CD14-positive monocyte (primary cell): ENCODE results near the gene ANK2. TPM values are rescaled to one million over a fixed set of nuclear protein-coding genes. Genes with fewer than 3 reads are reported as not detected.

Experiments used
- DNase-seq, 3 donors: peaks; one replicate each; pipeline ENCODE4 v3.0.0-alpha.2; 2011 to 2022
- H2AFZ ChIP-seq: 2 replicates; pipeline ENCODE4 v1.6.0; 2012; ENCODE audit warnings: mild to moderate bottlenecking, low read depth, low read length, inconsistent platforms; ENCODE audit not compliant: insufficient read depth, poor library complexity, severe bottlenecking
- H3K27ac ChIP-seq, 2 donors: 1 replicate in 1 of 2; 2 replicates in 1 of 2; pipeline ENCODE4 v1.5.1; 2012 to 2013; ENCODE audit warnings: low read length in 2 of 2, control low read depth in 1 of 2, inconsistent platforms in 1 of 2, low read depth in 1 of 2, mild to moderate bottlenecking in 1 of 2
- H3K27me3 ChIP-seq, 2 donors: one replicate each; pipeline versions ENCODE4 v1.6.0 to v1.6.1; 2011 to 2013; ENCODE audit warnings: low read length in 2 of 2; ENCODE audit not compliant: control insufficient read depth in 2 of 2, insufficient read depth in 2 of 2
- H3K36me3 ChIP-seq, 2 donors: replicated peaks in 1 of 2; 1 replicate in 1 of 2; 2 replicates in 1 of 2; pipeline versions ENCODE4 v1.5.1 to v1.6.1; 2012 to 2013; ENCODE audit warnings: low read length in 2 of 2, control low read depth in 1 of 2, inconsistent platforms in 1 of 2, mild to moderate bottlenecking in 1 of 2; ENCODE audit not compliant: insufficient read depth in 2 of 2, control insufficient read depth in 1 of 2
- H3K4me1 ChIP-seq, 2 donors: 1 replicate in 1 of 2; 2 replicates in 1 of 2; pipeline versions ENCODE4 v1.5.1 to v1.6.1; 2012 to 2013; ENCODE audit warnings: low read length in 2 of 2, control low read depth in 1 of 2, inconsistent platforms in 1 of 2, mild to moderate bottlenecking in 1 of 2, moderate library complexity in 1 of 2; ENCODE audit not compliant: insufficient read depth in 2 of 2, control insufficient read depth in 1 of 2
- H3K4me2 ChIP-seq: replicated peaks from 2 replicates; pipeline ENCODE3; 2012; ENCODE audit warnings: low read length, moderate library complexity, mild to moderate bottlenecking; ENCODE audit not compliant: poor library complexity, severe bottlenecking; ENCODE audit errors: extremely low read depth
- H3K4me3 ChIP-seq, 3 experiments: fragments of 200-600 bp in 1 of 3; sonication (generic) in 1 of 3; replicated peaks in 1 of 3; 1 replicate in 2 of 3; 2 replicates in 1 of 3; pipeline ENCODE4 v1.5.1; 2011 to 2013; ENCODE audit warnings: low read length in 3 of 3, mild to moderate bottlenecking in 3 of 3, control low read depth in 2 of 3, low read depth in 2 of 3, inconsistent platforms in 1 of 3, moderate library complexity in 1 of 3
- H3K79me2 ChIP-seq: 2 replicates; pipeline ENCODE4 v1.6.0; 2012; ENCODE audit warnings: mild to moderate bottlenecking, control low read depth, inconsistent platforms, low read length, moderate library complexity; ENCODE audit not compliant: insufficient read depth
- H3K9ac ChIP-seq: 2 replicates; pipeline ENCODE4 v1.6.0; 2017; ENCODE audit warnings: low read length, mild to moderate bottlenecking; ENCODE audit not compliant: insufficient read depth, poor library complexity, severe bottlenecking
- H3K9me3 ChIP-seq, 2 donors: replicated peaks in 1 of 2; 1 replicate in 1 of 2; 2 replicates in 1 of 2; pipeline versions ENCODE4 v1.5.1 to v1.6.1; 2012 to 2013; ENCODE audit warnings: low read length in 2 of 2, control low read depth in 1 of 2; ENCODE audit not compliant: control insufficient read depth in 1 of 2, insufficient read depth in 1 of 2
- H4K20me1 ChIP-seq: 2 replicates; pipeline ENCODE4 v1.6.0; 2012; ENCODE audit warnings: mild to moderate bottlenecking, low read length, control low read depth, moderate library complexity; ENCODE audit not compliant: insufficient read depth
- H3K27ac Mint-ChIP-seq, 7 donors: one replicate each; pipeline ENCODE4 v1.8.0; 2020; ENCODE audit warnings: mild to moderate bottlenecking in 7 of 7, mixed read lengths in 7 of 7, moderate library complexity in 6 of 7, inconsistent platforms in 2 of 7
- H3K27me3 Mint-ChIP-seq, 3 donors: one replicate each; pipeline ENCODE4 v1.8.0; 2021 to 2022; ENCODE audit warnings: low read depth in 3 of 3, mild to moderate bottlenecking in 3 of 3, mixed read lengths in 3 of 3, moderate library complexity in 3 of 3, inconsistent platforms in 1 of 3
- H3K36me3 Mint-ChIP-seq, 2 donors: one replicate each; pipeline ENCODE4 v1.8.0; 2020; ENCODE audit warnings: mixed read lengths in 2 of 2, inconsistent platforms in 1 of 2, mild to moderate bottlenecking in 1 of 2
- H3K4me1 Mint-ChIP-seq: one replicate; pipeline ENCODE4 v1.8.0; 2020; ENCODE audit warnings: mild to moderate bottlenecking, mixed read lengths
- H3K4me3 Mint-ChIP-seq, 2 donors: one replicate each; pipeline ENCODE4 v1.8.0; 2020; ENCODE audit warnings: mild to moderate bottlenecking in 2 of 2, mixed read lengths in 2 of 2, moderate library complexity in 1 of 2
- H3K9me3 Mint-ChIP-seq, 7 donors: one replicate each; pipeline ENCODE4 v1.8.0; 2020 to 2022; ENCODE audit warnings: mixed read lengths in 7 of 7, mild to moderate bottlenecking in 6 of 7, moderate library complexity in 6 of 7, inconsistent platforms in 2 of 7
- WGBS: methylation state at CpG from one replicate; pipeline ENCODE4 v1.1.5; 2013; ENCODE audit warnings: missing lambda C conversion rate; ENCODE audit not compliant: insufficient coverage; 5-methylcytosine and 5-hydroxymethylcytosine counted together
- intact Hi-C, 2 donors: fragments of 100-400 bp; cut with micrococcal nuclease; formaldehyde crosslinking; loops; one replicate each; pipeline versions ENCODE4 v1.15.0 to v1.15.1; 2023
- polyA plus RNA-seq, 3 donors: library from polyadenylated mRNA; depleted of rRNA in 1 of 3; unstranded in 2 of 3; stranded (reverse) in 1 of 3; fragments of 300-500 nt in 2 of 3; fragments of >200 nt in 1 of 3; fragmentation: Illumina TruSeq in 2 of 3; gene quantifications; 1 replicate in 2 of 3; 2 replicates in 1 of 3; pipeline ENCODE4 v1.2.3, GENCODE V29; 2012 to 2021
- TF ChIP-seq, protein P1 (sequence below): fragments of 200-600 bp; IDR thresholded peaks from one replicate; pipeline ENCODE4 v1.8.0; 2022; ENCODE audit warnings: antibody characterized with exemption, mild to moderate bottlenecking

Gene ANK2
- polyA plus RNA-seq, 3 donors: not detected

DNA sequence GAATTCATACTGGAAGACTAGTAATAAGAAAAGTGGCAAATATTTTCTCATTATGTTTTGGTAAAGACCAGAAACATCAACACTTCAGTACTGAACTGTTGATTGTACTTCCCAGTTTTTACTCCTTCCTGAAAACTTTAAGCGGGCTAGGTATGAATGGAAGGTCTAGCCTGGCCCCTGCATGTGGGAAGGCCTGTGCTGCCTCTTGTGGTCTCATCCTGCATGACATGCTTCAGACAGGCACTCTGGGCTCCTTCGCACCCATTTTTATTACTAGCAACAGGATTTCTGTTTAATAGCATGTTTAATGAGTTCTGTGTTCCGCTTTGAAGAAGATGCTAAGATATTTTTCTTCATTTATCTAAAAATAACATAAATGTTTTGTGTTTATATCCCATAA, 279.1 kb downstream of the ANK2 start:
- H3K4me2 ChIP-seq: no peak overlapping the region

DNA sequence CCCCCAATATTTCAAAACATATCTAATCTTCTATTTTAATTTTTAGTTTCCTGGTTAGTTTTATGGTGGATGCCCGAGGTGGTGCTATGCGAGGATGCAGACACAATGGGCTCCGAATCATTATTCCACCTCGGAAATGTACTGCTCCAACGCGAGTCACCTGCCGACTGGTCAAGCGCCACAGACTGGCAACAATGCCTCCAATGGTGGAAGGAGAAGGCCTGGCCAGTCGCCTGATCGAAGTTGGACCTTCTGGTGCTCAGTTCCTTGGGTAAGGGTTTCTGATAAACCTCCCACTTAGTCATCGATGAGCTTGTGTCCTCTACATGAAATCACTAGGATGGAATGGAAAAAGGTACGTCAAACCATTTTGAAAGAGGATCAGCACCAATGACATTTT, 280.7 kb downstream of the ANK2 start:
- H3K4me1 Mint-ChIP-seq: no peaks in the 10 kb centered on the region
- Histone ChIP-seq H3K9ac (no peak overlapping the region), H3K9me3 (no peaks in the 10 kb centered on the region), H3K27me3 (no peaks in the 10 kb centered on the region), H3K4me2 (no peak overlapping the region), H4K20me1 (no peaks in the 10 kb centered on the region), H3K4me1 (no peaks in the 10 kb centered on the region), H3K36me3 (no peaks in the 10 kb centered on the region), H3K4me3 (no peak overlapping the region), H2AFZ (no peak overlapping the region), H3K79me2 (no peaks in the 10 kb centered on the region), H3K27ac (no peak overlapping the region)
- H3K9me3 Mint-ChIP-seq: peaks cover 0 to 3% (median 0%) of the 10 kb centered on the region in 7 donors
- DNase-seq: no peak
- intact Hi-C loops: no loop called here
- TF ChIP-seq, protein P1, sequence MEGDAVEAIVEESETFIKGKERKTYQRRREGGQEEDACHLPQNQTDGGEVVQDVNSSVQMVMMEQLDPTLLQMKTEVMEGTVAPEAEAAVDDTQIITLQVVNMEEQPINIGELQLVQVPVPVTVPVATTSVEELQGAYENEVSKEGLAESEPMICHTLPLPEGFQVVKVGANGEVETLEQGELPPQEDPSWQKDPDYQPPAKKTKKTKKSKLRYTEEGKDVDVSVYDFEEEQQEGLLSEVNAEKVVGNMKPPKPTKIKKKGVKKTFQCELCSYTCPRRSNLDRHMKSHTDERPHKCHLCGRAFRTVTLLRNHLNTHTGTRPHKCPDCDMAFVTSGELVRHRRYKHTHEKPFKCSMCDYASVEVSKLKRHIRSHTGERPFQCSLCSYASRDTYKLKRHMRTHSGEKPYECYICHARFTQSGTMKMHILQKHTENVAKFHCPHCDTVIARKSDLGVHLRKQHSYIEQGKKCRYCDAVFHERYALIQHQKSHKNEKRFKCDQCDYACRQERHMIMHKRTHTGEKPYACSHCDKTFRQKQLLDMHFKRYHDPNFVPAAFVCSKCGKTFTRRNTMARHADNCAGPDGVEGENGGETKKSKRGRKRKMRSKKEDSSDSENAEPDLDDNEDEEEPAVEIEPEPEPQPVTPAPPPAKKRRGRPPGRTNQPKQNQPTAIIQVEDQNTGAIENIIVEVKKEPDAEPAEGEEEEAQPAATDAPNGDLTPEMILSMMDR: no peak
- WGBS: 98% methylated on average over 8 of the region's 12 CpGs
- H3K27me3 Mint-ChIP-seq: peaks cover 0 to 1% (median 0%) of the 10 kb centered on the region in 3 donors
- H3K36me3 Mint-ChIP-seq: no peaks in the 10 kb centered on the region
- H3K27ac Mint-ChIP-seq: no peak overlapping the region
- no peak overlapping the region for H3K4me3 Mint-ChIP-seq

More for the DNA sequence above, 279.1 kb downstream of the ANK2 start:
- intact Hi-C loops: no loop called here
- TF ChIP-seq, protein P1: no peak
- no peak overlapping the region for H3K9ac ChIP-seq
- no peaks in the 10 kb centered on the region for H4K20me1 ChIP-seq
- 100% methylated on average over 1 of the region's 3 CpGs for WGBS
- Mint-ChIP-seq H3K9me3 (peaks cover 0 to 3% (median 0%) of the 10 kb centered on the region in 7 donors), H3K4me3 (no peak overlapping the region), H3K36me3 (no peaks in the 10 kb centered on the region), H3K27me3 (peaks cover 0 to 1% (median 0%) of the 10 kb centered on the region in 3 donors), H3K27ac (no peak overlapping the region), H3K4me1 (no peaks in the 10 kb centered on the region)
- H3K27me3 ChIP-seq: no peaks in the 10 kb centered on the region
- no peaks in the 10 kb centered on the region for H3K9me3 ChIP-seq
- H3K79me2 ChIP-seq: no peaks in the 10 kb centered on the region
- no peak overlapping the region for H3K27ac ChIP-seq
- H3K4me1 ChIP-seq: no peaks in the 10 kb centered on the region
- no peak overlapping the region for H2AFZ ChIP-seq
- no peak for DNase-seq
- H3K4me3 ChIP-seq: no peak overlapping the region
- H3K36me3 ChIP-seq: no peaks in the 10 kb centered on the region
